HG03095 (cell line): ENCODE data around the gene OR51T1.
"Not testable (repeated sequence)": the region's sequence is repeated elsewhere in the genome, so short reads cannot be mapped to it uniquely, and the experiment has no call there.

ENCODE experiments used
- ATAC-seq: cut with Tn5 transposase; IDR thresholded peaks from one replicate; pipeline ENCODE4 v1.9.1; 2021; ENCODE audit warnings: moderate library complexity; ENCODE audit not compliant: unreplicated experiment

Gene OR51T1, protein sequence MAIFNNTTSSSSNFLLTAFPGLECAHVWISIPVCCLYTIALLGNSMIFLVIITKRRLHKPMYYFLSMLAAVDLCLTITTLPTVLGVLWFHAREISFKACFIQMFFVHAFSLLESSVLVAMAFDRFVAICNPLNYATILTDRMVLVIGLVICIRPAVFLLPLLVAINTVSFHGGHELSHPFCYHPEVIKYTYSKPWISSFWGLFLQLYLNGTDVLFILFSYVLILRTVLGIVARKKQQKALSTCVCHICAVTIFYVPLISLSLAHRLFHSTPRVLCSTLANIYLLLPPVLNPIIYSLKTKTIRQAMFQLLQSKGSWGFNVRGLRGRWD

GRCh38 chr11:4881860-4882500 lies at the start of gene OR51T1:
Gene OR51T1 (plus strand): TSS chr11:4881900. CDS start chr11:4881900, 0 bp downstream.
- ATAC-seq, result no peak

DNA sequence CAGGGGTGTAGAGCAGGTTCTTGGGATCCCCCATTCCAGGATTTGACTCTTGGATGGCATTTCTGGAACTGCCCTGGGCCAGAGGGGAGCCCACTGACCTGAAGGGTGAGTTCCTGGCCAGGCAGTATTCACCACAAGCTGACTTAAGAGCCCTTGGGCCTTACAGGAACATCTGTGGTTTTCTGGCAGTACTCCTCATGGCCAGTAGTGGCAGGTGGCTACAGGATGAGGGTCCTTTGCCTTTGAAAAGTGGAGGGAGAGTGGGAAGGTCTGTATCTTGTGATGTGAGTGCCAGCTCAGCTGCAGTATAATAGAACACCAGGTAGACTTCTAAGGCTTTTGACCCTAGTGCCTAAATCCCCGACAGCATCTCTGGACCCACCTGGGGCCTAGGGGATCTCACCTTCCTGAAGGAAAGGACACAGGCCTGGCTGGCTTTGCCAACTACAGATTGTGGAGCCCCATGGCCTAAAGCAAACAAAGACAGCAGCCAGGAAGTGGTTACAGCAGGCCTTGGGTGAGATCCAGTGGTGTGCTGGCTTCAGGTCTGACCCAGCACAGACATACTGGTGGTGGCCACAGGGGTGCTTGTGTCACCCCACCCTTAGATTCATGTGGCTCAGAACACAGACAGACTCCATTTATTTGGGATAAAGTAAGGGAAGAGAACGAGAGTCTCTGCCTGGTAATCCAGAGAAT lies 41.7 kb upstream of the OR51T1 start:
- no peak for ATAC-seq

- no peak for ATAC-seq
These were observed 32.7 kb upstream of the OR51T1 start, which contains the start of gene OR51S1 for GRCh38 chr11:4848908-4849532. Gene OR51S1 (minus strand): TSS chr11:4849208. CDS start chr11:4849208, 0 bp downstream.

- no peak for ATAC-seq
These were observed 30.7 kb upstream of the OR51T1 start for GRCh38 chr11:4851033-4851432.

DNA sequence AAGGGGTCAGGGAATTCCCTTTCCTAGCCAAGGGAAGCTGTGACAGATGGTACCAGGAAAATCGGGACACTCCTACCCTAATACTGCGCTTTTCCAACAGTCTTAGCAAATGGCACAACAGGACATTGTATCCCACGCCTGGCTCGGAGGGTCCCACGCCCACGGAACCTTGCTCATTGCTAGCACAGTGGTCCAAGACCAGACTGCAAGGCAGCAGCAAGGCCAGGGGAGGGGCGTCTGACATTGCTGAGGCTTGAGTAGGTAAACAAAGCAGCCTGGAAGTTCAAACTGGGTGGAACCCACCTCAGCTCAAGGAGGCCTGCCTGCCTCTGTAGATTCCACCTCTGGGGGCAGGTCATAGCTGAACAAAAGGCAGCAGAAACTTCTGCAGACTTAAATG lies 27.4 kb upstream of the OR51T1 start:
- not testable (repeated sequence) for ATAC-seq

- no peak for ATAC-seq
These were observed 19.1 kb upstream of the OR51T1 start for GRCh38 chr11:4862447-4863236.

GRCh38 chr11:4863876-4864275 lies 17.8 kb upstream of the OR51T1 start:
- ATAC-seq, result no peak

GRCh38 chr11:4865855-4866254 lies 15.8 kb upstream of the OR51T1 start:
- no peak for ATAC-seq

DNA sequence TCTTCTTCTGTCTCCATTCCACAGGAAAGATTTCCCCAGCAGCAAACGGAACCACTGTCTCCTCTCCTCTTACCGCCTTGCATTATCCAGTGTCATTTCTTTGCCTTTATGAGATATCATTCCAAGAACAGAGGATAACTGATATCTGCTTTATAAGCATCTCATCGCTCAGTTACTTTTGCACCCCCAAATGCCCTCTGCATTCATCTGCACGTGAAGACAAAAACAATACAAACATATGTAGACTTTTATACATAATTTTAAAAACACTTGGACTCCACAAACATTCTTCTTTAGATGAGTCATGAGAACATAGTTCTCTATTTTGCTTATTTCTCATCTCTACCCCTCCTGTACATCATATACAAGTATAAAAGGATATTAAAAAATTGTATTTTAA lies 512 bp upstream of the OR51T1 start:
- ATAC-seq, result no peak

GRCh38 chr11:4882543-4882942 lies 843 bp downstream of the OR51T1 start:
- no peak for ATAC-seq

DNA sequence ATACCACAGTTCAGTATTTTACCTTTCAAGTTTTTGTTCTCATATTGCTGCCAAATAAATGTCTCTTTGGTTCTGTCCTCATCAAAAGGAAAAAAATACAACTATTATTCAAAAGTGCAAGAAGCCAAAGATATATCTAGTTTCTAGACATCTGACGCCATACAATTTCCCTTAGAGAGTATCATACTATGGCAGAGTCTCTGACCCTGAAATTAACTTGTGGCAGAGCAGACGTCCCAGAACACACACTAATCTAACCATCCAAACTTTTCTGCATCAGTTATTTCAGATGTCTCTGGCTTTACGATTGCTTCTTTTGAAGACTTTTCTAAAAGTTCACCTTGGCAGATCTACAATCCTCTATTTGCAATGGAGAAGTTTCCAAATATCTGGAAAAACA lies 2.7 kb downstream of the OR51T1 start:
- ATAC-seq, result no peak

DNA sequence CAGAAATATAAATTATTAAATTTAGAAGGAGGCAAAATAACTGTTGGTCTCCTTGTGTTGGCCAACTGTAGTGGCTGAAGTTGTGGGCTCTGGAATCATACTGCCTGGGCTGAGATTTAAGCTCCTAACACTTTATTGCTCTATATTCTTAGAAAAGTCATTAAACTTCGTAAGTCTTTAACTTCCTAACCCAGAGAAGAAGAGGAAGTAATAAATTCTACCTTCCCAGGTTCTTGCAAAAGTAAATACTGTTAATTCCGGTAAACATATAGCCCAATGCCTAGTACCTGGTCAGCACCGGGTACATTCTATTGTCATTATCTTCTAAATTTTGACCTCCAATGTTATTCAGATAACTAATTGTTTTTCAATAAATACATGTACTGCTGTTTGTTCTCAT lies 4.5 kb downstream of the OR51T1 start:
- ATAC-seq, result no peak

DNA sequence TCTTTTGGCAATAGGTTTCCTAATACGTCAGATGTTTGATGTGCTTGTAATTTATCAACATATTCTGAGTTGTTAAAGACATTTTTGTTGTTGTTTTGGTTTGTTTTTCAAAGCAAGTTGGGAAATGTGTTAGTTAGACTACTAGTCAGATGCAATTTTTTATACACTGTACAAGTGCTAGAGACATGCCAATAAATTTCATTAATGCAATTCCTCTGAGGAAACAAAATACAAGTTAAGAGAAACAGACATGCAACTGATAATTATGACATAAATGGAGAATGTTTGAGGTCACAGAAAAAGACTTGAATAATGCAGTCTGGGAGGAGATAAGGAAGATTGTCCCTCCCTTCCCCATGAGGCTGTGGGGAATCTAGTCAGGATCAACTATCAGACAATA lies 5.9 kb downstream of the OR51T1 start:
- no peak for ATAC-seq

- no peak for ATAC-seq
These were observed 8.6 kb downstream of the OR51T1 start for GRCh38 chr11:4890279-4890678.

- ATAC-seq, result no peak
These were observed 10.4 kb downstream of the OR51T1 start for GRCh38 chr11:4891996-4892640.

GRCh38 chr11:4903484-4903883 lies 21.8 kb downstream of the OR51T1 start, which contains the start of gene OR51A7:
Gene OR51A7 (plus strand): TSS chr11:4903783. CDS start chr11:4907370, 3,587 bp downstream.
- no peak for ATAC-seq

DNA sequence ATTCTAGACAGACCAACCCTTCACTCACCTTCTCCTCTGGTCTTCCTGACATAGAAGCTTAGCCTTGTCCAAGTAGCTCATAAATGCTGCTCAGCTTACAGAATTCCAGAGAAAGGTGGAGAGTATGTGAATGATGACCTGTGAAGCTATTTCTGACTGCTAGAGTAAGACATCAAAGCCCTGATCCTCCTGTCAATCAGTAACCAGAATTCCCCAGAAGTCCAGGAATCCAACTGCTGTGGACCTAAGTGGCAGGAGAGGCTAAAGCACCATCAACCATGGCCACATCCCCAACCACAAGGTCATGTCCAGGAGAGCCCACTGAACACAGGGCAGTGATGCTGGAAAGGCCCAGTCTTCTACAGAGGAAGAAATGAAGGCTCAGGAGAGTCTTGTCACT lies 34.9 kb downstream of the OR51T1 start:
- no peak for ATAC-seq

DNA sequence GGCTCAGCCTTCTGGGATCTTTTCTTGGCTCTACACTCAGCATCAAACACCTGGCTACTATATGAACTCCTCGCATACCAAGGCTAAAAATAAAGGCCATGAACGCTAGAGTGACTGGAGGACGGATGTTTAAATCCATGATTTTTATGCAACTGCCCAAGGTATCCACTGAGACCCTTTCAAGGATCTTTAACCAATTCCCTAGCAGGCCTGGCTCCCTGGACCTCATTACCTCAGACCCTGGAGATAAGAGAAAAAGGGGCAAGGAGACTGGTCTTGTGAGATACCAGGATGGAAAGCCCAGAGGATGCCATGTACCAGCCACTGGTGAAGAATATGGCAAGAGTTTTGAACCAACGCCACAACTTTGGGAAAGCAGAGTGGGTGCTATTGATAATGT lies 37.5 kb downstream of the OR51T1 start, which contains the start of gene OR51G2:
TSS of gene OR51G2 (minus strand) at position 101 of the 400 bp plus-strand sequence. CDS start 3,687 bp downstream, outside the sequence.
- ATAC-seq, result no peak

DNA sequence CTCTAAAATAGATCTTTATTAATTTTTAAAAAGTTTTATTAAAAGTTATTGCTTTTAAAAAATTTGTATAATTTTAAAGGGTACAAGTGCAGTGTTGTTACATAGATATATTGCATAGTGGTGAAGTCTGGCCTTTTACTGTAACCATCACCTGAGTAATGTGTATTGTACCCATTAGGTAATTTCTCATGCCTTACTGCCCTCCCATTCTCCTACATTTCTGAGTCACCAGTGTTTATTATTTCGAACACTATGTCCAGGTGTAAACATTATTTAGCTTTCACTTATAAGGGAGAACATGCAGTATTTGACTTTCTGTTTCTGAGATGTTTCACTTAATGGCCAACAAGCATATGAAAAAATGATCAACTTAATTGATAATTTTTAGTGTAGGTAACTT lies 40.1 kb downstream of the OR51T1 start:
- ATAC-seq, result no peak

DNA sequence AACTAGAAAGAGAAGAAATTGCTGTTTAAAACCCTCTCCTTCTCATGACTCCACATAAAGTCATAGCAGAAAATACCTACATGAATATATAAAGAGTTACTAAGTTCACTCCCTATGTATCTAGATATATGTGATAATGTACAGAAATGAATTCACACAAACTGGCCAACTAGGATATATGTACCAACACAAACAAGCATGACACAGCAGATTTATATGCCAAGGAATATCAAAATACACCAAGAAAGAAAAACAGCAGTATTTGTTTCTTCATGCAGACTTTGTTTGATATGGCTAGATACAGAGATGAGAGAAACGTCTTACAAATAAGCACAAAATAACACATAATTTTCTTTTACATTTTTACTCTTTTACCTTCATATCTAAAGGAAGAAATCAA lies 40.6 kb downstream of the OR51T1 start:
- no peak for ATAC-seq
